GM18526 (cell line): ENCODE data around the gene SPEM1.

Experiments used
- POLR2A ChIP-seq: IDR thresholded peaks from 3 replicates; pipeline ENCODE4 v1.6.1; 2011; ENCODE audit not compliant: insufficient read length; ENCODE audit errors: extremely low read depth

Gene SPEM1

GRCh38 chr17:7407485-7408251 lies 12.5 kb upstream of the SPEM1 start, which contains the start of gene NLGN2:
Gene NLGN2 (plus strand): TSS chr17:7407845. CDS start chr17:7408256, 411 bp downstream.
- TF ChIP-seq POLR2A = no peak

GRCh38 chr17:7408252-7408727 lies 11.8 kb upstream of the SPEM1 start:
- TF ChIP-seq POLR2A = no peak

- TF ChIP-seq POLR2A = no peak
These were observed 11.3 kb upstream of the SPEM1 start for GRCh38 chr17:7408863-7409262.

GRCh38 chr17:7409716-7410115 lies 10.4 kb upstream of the SPEM1 start:
- TF ChIP-seq POLR2A = no peak

- no peak for TF ChIP-seq POLR2A
These were observed 9.3 kb upstream of the SPEM1 start for GRCh38 chr17:7410634-7411426.

GRCh38 chr17:7411427-7411750 lies 8.7 kb upstream of the SPEM1 start:
- TF ChIP-seq POLR2A = no peak

GRCh38 chr17:7413346-7413985 lies 6.7 kb upstream of the SPEM1 start:
- no peak for TF ChIP-seq POLR2A

- no peak for TF ChIP-seq POLR2A
These were observed 5.3 kb upstream of the SPEM1 start for GRCh38 chr17:7414837-7415236.

- TF ChIP-seq POLR2A = no peak
These were observed 4.3 kb upstream of the SPEM1 start for GRCh38 chr17:7415784-7416183.

- no peak for TF ChIP-seq POLR2A
These were observed 3.8 kb upstream of the SPEM1 start for GRCh38 chr17:7416323-7416722.

- TF ChIP-seq POLR2A = no peak
These were observed 3.0 kb upstream of the SPEM1 start for GRCh38 chr17:7417056-7417655.

GRCh38 chr17:7418472-7419152 lies 1.5 kb upstream of the SPEM1 start:
- TF ChIP-seq POLR2A = no peak

- no peak for TF ChIP-seq POLR2A
These were observed 1.1 kb downstream of the SPEM1 start for GRCh38 chr17:7421186-7421585.

GRCh38 chr17:7423679-7424078 lies 3.6 kb downstream of the SPEM1 start:
- no peak for TF ChIP-seq POLR2A

- no peak for TF ChIP-seq POLR2A
These were observed 5.2 kb downstream of the SPEM1 start, which contains the start of gene SPEM2 for GRCh38 chr17:7425316-7425715. Gene SPEM2 (plus strand): TSS chr17:7425616. CDS start chr17:7425689, 73 bp downstream.
